HL-60 (cell line): ENCODE results near the gene TOX2.

Experiments used
- DNase-seq, 2 experiments: peaks; one replicate each; pipeline ENCODE4 v3.0.0-alpha.2; 2010 to 2020; ENCODE audit warnings: low read depth in 1 of 2, low spot score in 1 of 2
- H3K27ac ChIP-seq: fragments of 250-450 bp; sonication (Bioruptor Pico); replicated peaks from 2 replicates; pipeline ENCODE4 v1.5.1; 2020; ENCODE audit warnings: mild to moderate bottlenecking, moderate library complexity
- H3K27me3 ChIP-seq: fragments of 250-450 bp; sonication (Bioruptor Pico); 2 replicates; pipeline ENCODE4 v1.5.1; 2021; ENCODE audit warnings: mild to moderate bottlenecking, moderate library complexity; ENCODE audit not compliant: insufficient read depth, poor library complexity, severe bottlenecking
- H3K4me3 ChIP-seq: replicated peaks from 2 replicates; pipeline ENCODE4 v1.5.1; 2011; ENCODE audit warnings: mild to moderate bottlenecking, control low read depth, low read length; ENCODE audit not compliant: insufficient read depth
- CTCF ChIP-seq: IDR thresholded peaks from one replicate; pipeline ENCODE4 v1.5.1; 2011; ENCODE audit warnings: low read length, control low read depth, inconsistent platforms; ENCODE audit not compliant: insufficient read depth
- GABPA ChIP-seq: IDR thresholded peaks from 2 replicates; pipeline ENCODE4 v1.6.1; 2012; ENCODE audit warnings: low read depth
- POLR2AphosphoS5 ChIP-seq: IDR thresholded peaks from 2 replicates; pipeline ENCODE4 v1.6.1; 2012; ENCODE audit warnings: low read depth
- REST ChIP-seq: IDR thresholded peaks from 2 replicates; pipeline ENCODE4 v1.6.1; 2012; ENCODE audit warnings: low read depth; ENCODE audit not compliant: insufficient replicate concordance
- SPI1 ChIP-seq: IDR thresholded peaks from 2 replicates; pipeline ENCODE4 v1.6.1; 2012; ENCODE audit warnings: low read depth, mild to moderate bottlenecking, borderline replicate concordance

Gene TOX2

GRCh38 chr20:44010162-44010704, 95.6 kb downstream of the TOX2 start:
- DNase-seq, result no peak
- no peak for TF ChIP-seq POLR2AphosphoS5
- TF ChIP-seq REST, result no peak
- no peak for TF ChIP-seq GABPA
- TF ChIP-seq CTCF, result no peak
- no peak for TF ChIP-seq SPI1

GRCh38 chr20:44011251-44011940, 96.7 kb downstream of the TOX2 start:
- peaks cover 3% of the 10 kb centered on the region for H3K27me3 ChIP-seq
- TF ChIP-seq SPI1 (no peak), POLR2AphosphoS5 (no peak), REST (no peak), GABPA (no peak), CTCF (no peak)
- H3K27ac ChIP-seq, result no peak overlapping the region
- H3K4me3 ChIP-seq, result no peak overlapping the region
- DNase-seq, result no peak

More at GRCh38 chr20:44010162-44010704, 95.6 kb downstream of the TOX2 start:
- Histone ChIP-seq H3K27ac (no peak overlapping the region), H3K4me3 (no peak overlapping the region), H3K27me3 (peaks cover 3% of the 10 kb centered on the region)

- no peak overlapping the region for H3K4me3 ChIP-seq
- no peak for DNase-seq
- peaks cover 3% of the 10 kb centered on the region for H3K27me3 ChIP-seq
- H3K27ac ChIP-seq, result no peak overlapping the region
- no peak for TF ChIP-seq SPI1
- TF ChIP-seq CTCF, result no peak
- no peak for TF ChIP-seq REST
Measured at GRCh38 chr20:44012466-44013226, 98.0 kb downstream of the TOX2 start.
